Mesodermal cell (in vitro differentiated cells): ENCODE data around the gene TFDP2.

ENCODE experiments used
- H3K27ac ChIP-seq: 2 replicates; pipeline ENCODE4 v1.7.0; 2013; ENCODE audit warnings: mild to moderate bottlenecking, low read depth, low read length, moderate library complexity; ENCODE audit not compliant: severe bottlenecking
- H3K36me3 ChIP-seq: 2 replicates; pipeline ENCODE4 v1.7.1; 2013; ENCODE audit warnings: mild to moderate bottlenecking, low read length, moderate library complexity; ENCODE audit not compliant: control insufficient read depth, insufficient read depth
- H3K4me1 ChIP-seq: one replicate; pipeline ENCODE4 v1.7.1; 2013; ENCODE audit warnings: mild to moderate bottlenecking, low read length; ENCODE audit not compliant: insufficient read depth, control insufficient read depth, poor library complexity, severe bottlenecking
- H3K4me3 ChIP-seq: 2 replicates; pipeline ENCODE4 v1.7.0; 2013; ENCODE audit warnings: low read length, control low read depth, mild to moderate bottlenecking; ENCODE audit not compliant: insufficient read depth, poor library complexity, severe bottlenecking; ENCODE audit errors: extremely low read depth
- H3K9me3 ChIP-seq: 2 replicates; pipeline ENCODE4 v1.7.1; 2013; ENCODE audit warnings: mild to moderate bottlenecking, low read length, moderate library complexity; ENCODE audit not compliant: control insufficient read depth
- WGBS, 2 experiments: methylation state at CpG; one replicate each; pipeline ENCODE4 v1.1.5; 2013; ENCODE audit warnings: missing lambda C conversion rate in 2 of 2; ENCODE audit not compliant: insufficient coverage in 2 of 2; 5-methylcytosine and 5-hydroxymethylcytosine counted together

The TFDP2 gene

DNA sequence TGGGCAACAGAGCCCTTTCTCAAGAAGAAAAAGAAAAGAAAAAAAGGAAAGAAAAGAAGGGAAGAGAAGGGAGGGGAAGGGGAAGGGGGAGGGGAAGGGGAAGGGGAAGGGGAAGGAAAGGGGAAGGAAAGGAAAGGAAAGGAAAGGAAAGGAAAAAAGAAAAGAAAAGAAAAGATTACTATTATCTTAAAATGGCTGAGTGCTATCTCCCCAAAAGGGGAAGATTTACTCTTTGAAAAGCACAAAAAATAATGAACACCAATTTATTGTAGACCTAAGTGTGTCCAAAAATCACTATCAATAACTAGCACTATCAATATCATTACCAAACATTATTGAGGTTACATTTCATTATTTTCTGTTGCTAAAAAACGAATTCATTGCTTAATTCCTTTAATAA, 183.9 kb downstream of the TFDP2 start:
- H3K9me3 ChIP-seq = no peaks in the 10 kb centered on the region
- WGBS, 2 experiments = no CpG with 5 or more reads among the region's 1 CpG
- no peak overlapping the region for H3K4me3 ChIP-seq
- peaks cover 8% of the 10 kb centered on the region for H3K4me1 ChIP-seq
- H3K36me3 ChIP-seq = peaks cover 19% of the 10 kb centered on the region
- H3K27ac ChIP-seq = no peak overlapping the region

GRCh38 chr3:141963301-141963700, 186.0 kb downstream of the TFDP2 start:
- peaks cover 27% of the 10 kb centered on the region for H3K36me3 ChIP-seq
- H3K4me1 ChIP-seq = peaks cover 20% of the 10 kb centered on the region
- H3K4me3 ChIP-seq = no peak overlapping the region
- no peaks in the 10 kb centered on the region for H3K9me3 ChIP-seq
- 95 to 100% methylated on average over 3 to 4 of the region's 4 CpGs for WGBS, 2 experiments
- H3K27ac ChIP-seq = no peak overlapping the region

GRCh38 chr3:141960731-141961130, 188.6 kb downstream of the TFDP2 start:
- peak overlapping the region; percentile 91 for H3K27ac ChIP-seq
- WGBS, 2 experiments = 77 to 80% methylated on average over 1 to 3 of the region's 3 CpGs
- H3K9me3 ChIP-seq = no peaks in the 10 kb centered on the region
- no peak overlapping the region for H3K4me3 ChIP-seq
- peaks cover 40% of the 10 kb centered on the region for H3K36me3 ChIP-seq
- H3K4me1 ChIP-seq = peaks cover 20% of the 10 kb centered on the region

DNA sequence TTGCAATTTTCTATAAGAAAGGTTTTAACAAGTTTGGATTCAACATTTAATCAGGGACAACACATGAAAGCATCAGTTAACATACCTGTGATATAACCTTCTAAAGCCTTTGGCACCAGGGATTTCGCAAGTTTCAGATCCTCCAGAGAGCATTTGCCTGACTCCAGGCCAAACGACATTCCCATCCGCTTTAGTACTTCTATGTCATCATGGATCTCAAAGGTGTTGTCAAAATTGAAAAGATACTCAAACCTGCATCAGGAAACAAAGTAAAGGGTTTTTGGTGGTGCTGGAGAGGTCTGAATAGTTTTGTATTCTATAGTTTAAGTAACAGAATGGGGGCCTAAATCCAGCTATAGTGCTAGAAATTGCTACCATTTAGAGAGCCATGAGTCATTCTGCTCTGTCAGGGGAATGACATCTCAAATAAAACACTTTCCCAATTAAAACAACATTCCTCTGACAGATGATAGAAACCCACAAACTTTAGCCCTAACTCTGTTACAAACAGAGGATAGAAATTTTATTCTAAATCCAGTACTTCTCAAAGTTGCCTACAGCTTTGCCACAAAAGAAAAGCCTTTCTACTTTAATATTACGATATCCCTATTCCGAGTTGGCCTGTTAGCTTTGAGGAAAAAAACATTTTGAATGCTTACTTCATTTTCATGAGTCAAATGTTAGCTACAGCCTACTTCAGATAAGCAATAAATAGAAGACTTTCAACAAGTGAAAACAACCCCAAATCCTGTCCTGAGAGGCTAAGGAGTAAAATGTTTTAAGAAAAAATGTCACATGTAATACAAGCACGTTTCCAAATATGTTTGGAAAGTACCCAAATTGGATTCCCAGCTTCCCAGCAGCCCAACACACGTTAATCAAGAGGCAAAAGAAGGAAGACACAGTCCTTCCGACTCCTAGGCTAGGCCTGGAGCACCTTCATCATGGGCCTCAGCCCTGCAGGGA, 189.5 kb downstream of the TFDP2 start:
- Histone ChIP-seq H3K4me3 (no peak overlapping the region), H3K27ac (peak overlapping the region; percentile 91), H3K36me3 (peaks cover 40% of the 10 kb centered on the region), H3K4me1 (peaks cover 24% of the 10 kb centered on the region), H3K9me3 (no peaks in the 10 kb centered on the region)
- 88 to 100% methylated on average over 3 to 5 of the region's 8 CpGs for WGBS, 2 experiments

GRCh38 chr3:141955175-141955574, 194.2 kb downstream of the TFDP2 start:
- Histone ChIP-seq H3K4me1 (peaks cover 17% of the 10 kb centered on the region), H3K36me3 (peaks cover 44% of the 10 kb centered on the region), H3K4me3 (no peak overlapping the region), H3K9me3 (no peaks in the 10 kb centered on the region), H3K27ac (no peak overlapping the region)
- 76 to 87% methylated on average over 3 to 4 of the region's 6 CpGs for WGBS, 2 experiments

- Histone ChIP-seq H3K4me1 (peaks cover 8% of the 10 kb centered on the region), H3K27ac (peak overlapping the region; percentile 52)
- WGBS, 2 experiments = 88 to 96% methylated on average over 1 to 2 of the region's 2 CpGs
Measured at GRCh38 chr3:141952611-141953010, 196.7 kb downstream of the TFDP2 start.

GRCh38 chr3:141950572-141951493, 198.5 kb downstream of the TFDP2 start:
- Histone ChIP-seq H3K9me3 (no peaks in the 10 kb centered on the region), H3K36me3 (peaks cover 20% of the 10 kb centered on the region), H3K4me1 (peaks cover 8% of the 10 kb centered on the region), H3K4me3 (no peak overlapping the region), H3K27ac (no peak overlapping the region)
- WGBS, 2 experiments = 96 to 100% methylated on average over 1 to 3 of the region's 4 CpGs

More at GRCh38 chr3:141952611-141953010, 196.7 kb downstream of the TFDP2 start:
- H3K9me3 ChIP-seq = no peaks in the 10 kb centered on the region
- peaks cover 29% of the 10 kb centered on the region for H3K36me3 ChIP-seq
- no peak overlapping the region for H3K4me3 ChIP-seq

DNA sequence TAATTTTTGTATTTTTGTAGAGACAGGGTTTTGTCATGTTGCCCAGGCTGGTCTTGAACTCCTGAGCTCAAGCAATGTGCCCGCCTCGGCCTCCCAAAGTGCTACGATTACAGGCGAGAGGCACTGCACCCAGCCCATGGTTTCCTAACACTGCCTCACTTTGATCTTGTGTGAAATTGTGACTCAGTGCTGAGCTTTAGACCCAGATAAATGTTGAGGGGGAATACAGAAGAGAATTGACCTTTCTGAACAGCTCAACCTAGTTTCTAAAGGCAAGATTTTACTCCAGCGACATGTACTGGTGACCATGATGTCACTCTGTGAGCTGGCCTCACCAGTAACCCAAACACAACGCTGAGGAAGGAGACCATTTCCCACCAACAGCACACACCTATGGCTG, 199.4 kb downstream of the TFDP2 start:
- 96 to 100% methylated on average over 4 of the region's 6 CpGs for WGBS, 2 experiments
- peaks cover 24% of the 10 kb centered on the region for H3K36me3 ChIP-seq
- no peaks in the 10 kb centered on the region for H3K9me3 ChIP-seq
- H3K27ac ChIP-seq = no peak overlapping the region
- peaks cover 4% of the 10 kb centered on the region for H3K4me1 ChIP-seq
- no peak overlapping the region for H3K4me3 ChIP-seq

DNA sequence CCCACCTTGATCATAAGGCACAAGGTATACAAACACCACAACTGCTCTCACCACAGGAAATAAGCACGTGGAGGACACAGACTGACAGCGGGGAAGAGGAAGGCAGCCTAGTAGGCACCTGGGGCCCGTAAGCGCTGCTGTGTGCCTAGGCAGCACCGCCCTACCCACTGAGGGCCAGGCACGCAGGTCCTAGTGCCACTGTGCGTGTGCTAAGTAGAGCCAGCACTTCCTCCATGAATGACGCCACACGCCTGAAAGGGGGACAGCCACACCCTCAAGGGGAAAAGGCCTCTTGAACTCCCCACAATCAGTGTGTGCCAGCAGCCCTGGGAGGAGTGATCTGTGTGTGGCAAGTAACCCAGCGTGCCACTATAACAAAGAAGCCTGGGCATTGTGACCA, 199.9 kb downstream of the TFDP2 start:
- 92 to 94% methylated on average over 7 to 9 of the region's 10 CpGs for WGBS, 2 experiments
- H3K4me1 ChIP-seq = no peaks in the 10 kb centered on the region
- no peak overlapping the region for H3K27ac ChIP-seq
- H3K9me3 ChIP-seq = no peaks in the 10 kb centered on the region
- no peak overlapping the region for H3K4me3 ChIP-seq
- peaks cover 24% of the 10 kb centered on the region for H3K36me3 ChIP-seq

GRCh38 chr3:141945726-141946485, 203.4 kb downstream of the TFDP2 start:
- no peak overlapping the region for H3K27ac ChIP-seq
- 89 to 92% methylated on average over 15 to 16 of the region's 16 CpGs for WGBS, 2 experiments
- H3K36me3 ChIP-seq = peaks cover 11% of the 10 kb centered on the region
- H3K9me3 ChIP-seq = no peaks in the 10 kb centered on the region
- no peak overlapping the region for H3K4me3 ChIP-seq
- peaks cover 3% of the 10 kb centered on the region for H3K4me1 ChIP-seq
